NCI-H1930 (cell line): ENCODE measurements around the gene TRPM3.

Experiments used
- DNase-seq, 2 experiments: peaks; one replicate each; lab custom pipeline; 2025; lab: John Stamatoyannopoulos, UW

Gene TRPM3

DNA sequence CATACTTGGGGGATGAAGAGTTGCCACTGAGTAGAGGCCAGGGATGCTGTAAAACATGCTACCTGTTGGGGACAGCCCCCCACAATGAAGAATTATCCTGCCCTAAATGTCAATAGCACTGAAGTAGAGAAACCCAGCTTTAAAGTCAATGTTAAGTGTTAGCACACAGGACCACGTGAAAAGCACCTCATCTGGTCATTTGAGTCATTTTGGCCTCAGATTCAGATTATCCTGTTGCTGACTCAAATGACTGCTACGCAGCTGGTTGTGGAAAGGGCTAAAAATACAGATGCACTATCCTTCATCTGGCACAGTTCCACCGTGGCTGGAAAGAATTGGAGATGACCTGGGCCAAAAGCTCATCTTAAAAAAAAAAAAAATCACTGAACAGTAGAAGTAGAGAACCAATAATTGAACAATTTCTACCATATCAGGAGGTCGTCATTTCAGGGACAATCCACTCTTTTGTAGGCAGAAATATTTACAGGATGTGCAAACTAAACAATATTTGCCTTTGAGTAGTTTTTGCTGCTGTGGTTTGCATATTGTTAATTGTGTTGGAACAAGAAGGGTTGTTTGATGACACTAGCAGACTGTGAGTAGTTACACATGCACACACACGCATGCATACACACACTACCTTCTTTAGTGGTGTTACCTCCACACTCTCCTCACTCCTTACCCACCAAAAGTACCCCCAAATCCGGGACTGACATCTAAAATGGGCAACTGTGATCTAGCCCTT is 511.7 kb downstream of the TRPM3 start:
- DNase-seq = no peak

GRCh38 chr9:70609011-70609410 is 512.4 kb downstream of the TRPM3 start:
- DNase-seq = no peak

- DNase-seq = no peak
These were observed 513.5 kb downstream of the TRPM3 start for GRCh38 chr9:70607926-70608325.

- DNase-seq = no peak
These were observed 514.1 kb downstream of the TRPM3 start for GRCh38 chr9:70607329-70607728.

- no peak for DNase-seq
These were observed 518.4 kb downstream of the TRPM3 start for GRCh38 chr9:70603020-70603411.

DNA sequence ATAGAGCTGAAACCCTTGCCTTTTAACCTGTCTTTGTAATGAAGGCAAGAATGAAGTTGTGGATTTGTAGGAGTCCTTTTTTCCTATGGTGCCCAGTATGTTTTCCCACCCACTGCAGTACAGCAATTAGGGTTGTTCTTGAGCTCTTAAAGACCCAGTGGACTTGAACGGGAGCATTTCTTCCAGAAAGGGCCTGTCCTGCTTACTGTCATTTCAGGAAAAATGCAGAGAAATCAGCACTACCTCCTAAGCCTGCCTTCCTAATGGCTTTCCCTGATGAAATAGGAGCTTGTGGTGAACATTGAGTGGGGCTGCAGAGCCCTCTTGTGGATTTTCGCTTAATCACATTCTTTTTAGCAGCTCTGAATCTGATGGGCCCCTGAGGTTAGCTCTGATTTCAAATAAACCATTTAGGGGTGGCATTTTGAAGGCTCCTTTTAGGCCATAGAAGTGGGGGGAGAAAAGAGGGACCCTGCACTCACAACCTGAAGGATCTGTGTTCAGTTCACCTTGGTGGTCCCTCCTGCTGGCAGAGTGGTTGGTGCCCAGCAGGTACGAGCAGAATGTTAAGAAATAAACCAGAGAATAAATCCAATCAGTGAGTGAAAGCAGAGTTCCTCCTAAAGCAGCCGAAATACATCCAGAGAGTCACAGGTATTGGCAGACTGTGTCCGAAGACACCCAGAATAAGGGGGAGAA is 519.0 kb downstream of the TRPM3 start:
- DNase-seq = peak; percentile 45 to 47

GRCh38 chr9:70601000-70601951 is 520.1 kb downstream of the TRPM3 start:
- no peak for DNase-seq

- DNase-seq = no peak
These were observed 520.9 kb downstream of the TRPM3 start for GRCh38 chr9:70600506-70600905.

DNA sequence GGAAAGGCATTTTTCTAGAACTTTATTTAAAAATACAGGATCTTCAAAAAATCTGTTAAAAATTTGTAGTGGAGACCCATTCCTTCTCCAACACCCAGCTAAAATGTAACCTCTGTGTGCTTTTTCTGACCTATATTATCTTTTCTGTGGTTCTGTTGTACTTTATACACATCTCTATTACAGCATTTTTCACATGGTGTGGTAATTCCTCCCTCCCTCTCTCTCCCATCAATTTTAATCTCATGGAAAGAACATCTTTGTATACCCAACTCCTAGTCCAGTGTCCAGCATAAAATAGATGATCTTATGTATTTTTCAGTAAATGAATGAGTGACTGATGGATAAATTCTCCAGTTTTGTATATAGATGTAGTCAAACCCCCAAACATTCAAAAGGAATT is 523.5 kb downstream of the TRPM3 start:
- DNase-seq = no peak

GRCh38 chr9:70595211-70595610 is 526.2 kb downstream of the TRPM3 start:
- no peak for DNase-seq

DNA sequence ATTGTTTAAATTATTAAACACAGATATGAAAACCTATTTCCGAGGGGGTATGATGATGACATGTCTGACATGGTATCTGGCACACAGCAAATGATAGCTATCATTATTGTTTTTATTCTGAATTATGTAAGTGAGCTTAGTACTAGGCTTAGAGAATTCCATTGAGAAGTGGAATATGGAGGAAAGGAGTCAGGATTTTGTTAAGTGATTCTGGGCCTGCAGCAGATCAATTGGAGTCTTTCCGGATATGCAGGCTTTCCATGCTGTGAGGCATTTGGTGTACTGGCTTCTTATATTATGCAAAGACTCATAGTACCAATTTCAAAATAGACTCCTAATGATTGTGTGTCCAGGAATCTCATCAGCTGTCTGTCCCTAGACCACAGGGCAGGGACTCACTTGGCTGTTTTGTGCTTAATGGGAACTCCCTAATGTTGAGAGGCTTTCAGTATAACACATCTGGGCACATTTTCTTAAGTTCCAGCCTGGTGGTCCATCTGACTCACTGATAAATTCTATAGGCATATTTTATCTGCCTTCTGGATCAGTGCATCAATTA is 527.0 kb downstream of the TRPM3 start:
- DNase-seq = no peak

- no peak for DNase-seq
These were observed 528.2 kb downstream of the TRPM3 start for GRCh38 chr9:70593241-70593640.

GRCh38 chr9:70590315-70590677 is 531.1 kb downstream of the TRPM3 start:
- DNase-seq = no peak

- DNase-seq = no peak
These were observed 531.7 kb downstream of the TRPM3 start for GRCh38 chr9:70589571-70590314.

DNA sequence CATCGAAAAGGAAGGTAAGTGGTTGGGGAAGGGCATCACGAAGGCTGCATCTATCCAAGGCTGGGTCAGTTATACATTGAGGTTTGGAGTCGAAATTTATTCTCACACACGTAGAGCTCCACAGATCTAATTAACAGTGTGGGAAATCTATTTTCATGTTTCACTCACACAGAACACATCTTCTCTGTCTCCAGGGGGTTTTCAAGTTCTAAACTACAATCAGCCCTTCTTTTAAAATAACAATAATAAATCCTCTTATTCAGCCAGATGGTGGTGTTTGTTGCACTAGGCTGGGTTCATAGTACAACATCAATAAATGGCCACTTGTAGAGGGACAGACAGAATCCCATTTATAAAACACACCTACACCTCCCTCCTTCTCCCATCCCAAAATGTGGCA is 532.4 kb downstream of the TRPM3 start:
- no peak for DNase-seq

GRCh38 chr9:70588381-70588780 is 533.0 kb downstream of the TRPM3 start:
- DNase-seq = no peak

DNA sequence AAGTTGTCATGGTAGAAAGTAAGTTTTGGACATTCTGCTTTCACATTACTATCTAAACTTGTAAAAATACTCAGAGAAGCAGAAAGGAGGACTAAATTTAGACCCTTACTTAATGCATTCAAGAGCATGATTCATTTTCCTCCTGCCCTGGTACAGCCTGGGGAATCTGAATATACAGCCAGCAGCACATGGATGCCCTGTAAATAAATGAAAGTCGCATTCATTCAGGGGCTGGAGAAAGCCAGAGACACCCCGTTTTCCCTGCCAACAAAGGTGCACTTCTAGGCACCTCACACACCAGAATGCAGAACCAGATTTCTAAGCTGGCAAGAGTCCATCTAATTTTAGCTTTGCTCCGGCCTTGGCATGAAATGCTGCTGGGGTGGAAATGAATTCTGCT is 534.2 kb downstream of the TRPM3 start:
- DNase-seq = no peak

GRCh38 chr9:70586476-70586875 is 534.9 kb downstream of the TRPM3 start:
- no peak for DNase-seq

DNA sequence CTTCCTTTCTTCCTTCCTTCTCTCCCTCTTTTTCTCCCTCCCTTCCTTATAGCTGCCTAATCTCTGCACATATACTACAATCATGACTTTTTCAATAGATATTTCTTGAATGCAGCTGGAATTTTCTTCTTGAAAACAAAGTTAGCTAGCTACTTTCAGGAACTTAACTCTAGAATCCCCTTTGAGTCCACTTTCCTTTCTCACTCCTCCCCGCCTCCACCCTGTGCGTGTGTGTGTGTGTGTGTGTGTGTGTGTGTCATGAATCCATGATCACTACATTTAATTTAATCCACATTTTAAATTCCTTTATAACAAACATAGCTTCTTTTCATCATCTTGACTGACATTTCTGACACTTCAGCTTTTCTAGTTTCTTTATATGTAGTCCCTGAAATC is 539.5 kb downstream of the TRPM3 start:
- DNase-seq = no peak

DNA sequence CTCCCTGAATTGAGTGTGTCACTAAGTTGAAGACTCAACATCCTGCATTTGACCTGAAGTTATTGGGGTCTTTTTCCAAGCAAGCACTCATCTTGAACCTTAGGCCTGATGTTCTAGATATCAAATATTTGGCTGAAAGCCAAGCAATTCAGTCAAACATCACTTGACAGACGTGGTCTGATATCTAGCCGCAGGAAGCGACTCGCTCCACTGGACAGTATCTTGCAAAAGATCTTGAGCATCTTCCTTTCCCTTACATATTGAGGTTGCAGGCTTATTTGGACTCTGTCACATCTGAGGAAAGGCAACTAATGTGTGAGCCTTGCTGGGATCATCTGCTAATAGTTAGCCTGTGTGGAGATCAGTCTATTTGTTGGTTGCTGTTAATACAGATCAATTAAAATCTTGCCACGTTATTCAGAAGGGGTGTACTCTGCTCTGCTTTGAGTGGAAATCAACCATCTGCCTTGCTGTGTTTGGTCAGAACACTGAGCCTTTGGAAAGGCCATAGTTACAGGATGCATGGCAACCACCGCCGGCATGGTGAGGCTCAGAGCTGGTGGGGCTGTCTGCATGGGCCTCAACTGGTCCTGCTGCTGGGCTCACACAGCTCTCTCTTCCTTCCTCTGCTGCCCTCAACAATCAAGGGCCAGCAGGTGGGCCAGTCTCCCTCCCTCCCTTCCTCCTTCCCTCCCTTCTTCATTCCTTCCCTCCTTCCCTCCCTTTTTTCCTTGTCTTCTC is 540.0 kb downstream of the TRPM3 start:
- DNase-seq = no peak
